MG63 (cell line): ENCODE results near the gene L3MBTL2. TPM values are rescaled to one million over a fixed set of nuclear protein-coding genes. Genes with fewer than 3 reads are reported as not detected.
"Not testable (repeated sequence)": the region's sequence is repeated elsewhere in the genome, so short reads cannot be mapped to it uniquely, and the experiment has no call there.

ENCODE experiments used
- DNase-seq: peaks from one replicate; pipeline ENCODE4 v3.0.0-alpha.2; 2020
- H3K27me3 ChIP-seq: fragments of 250-450 bp; sonication (Bioruptor Pico); 2 replicates; pipeline ENCODE4 v1.5.1; 2020; ENCODE audit warnings: mild to moderate bottlenecking, moderate library complexity
- H3K36me3 ChIP-seq: fragments of 250-450 bp; sonication (Bioruptor Pico); 2 replicates; pipeline ENCODE4 v1.5.1; 2020; ENCODE audit warnings: mild to moderate bottlenecking, moderate library complexity
- H3K4me3 ChIP-seq: fragments of 250-450 bp; sonication (Bioruptor Pico); 2 replicates; pipeline ENCODE4 v1.5.1; 2020; ENCODE audit warnings: mild to moderate bottlenecking, moderate library complexity
- H3K9me3 ChIP-seq: fragments of 250-450 bp; sonication (Bioruptor Pico); 2 replicates; pipeline ENCODE4 v1.5.1; 2020; ENCODE audit warnings: mild to moderate bottlenecking, moderate library complexity
- total RNA-seq: library from RNA; depleted of rRNA; stranded (reverse); fragments of >200 nt; shearing (Covaris generic); gene quantifications from 2 replicates; pipeline ENCODE4 v1.2.3, GENCODE V29; 2014; ENCODE audit warnings: low replicate concordance; rRNA removed

Gene L3MBTL2
- 17.4 and 30.3 TPM in 2 replicates for total RNA-seq

- H3K36me3 ChIP-seq, result peaks cover 10% of the 10 kb centered on the region
- peak; percentile 97 for DNase-seq
- peak within 1 kb of the TSS; percentile 81 for H3K4me3 ChIP-seq
- no peaks in the 10 kb centered on the region for H3K9me3 ChIP-seq
- no peaks in the 10 kb centered on the region for H3K27me3 ChIP-seq
Measured at GRCh38 chr22:41204992-41205900, at the start of gene L3MBTL2. Gene L3MBTL2 (plus strand): TSS chr22:41205312. CDS start chr22:41205363, 51 bp downstream.

DNA sequence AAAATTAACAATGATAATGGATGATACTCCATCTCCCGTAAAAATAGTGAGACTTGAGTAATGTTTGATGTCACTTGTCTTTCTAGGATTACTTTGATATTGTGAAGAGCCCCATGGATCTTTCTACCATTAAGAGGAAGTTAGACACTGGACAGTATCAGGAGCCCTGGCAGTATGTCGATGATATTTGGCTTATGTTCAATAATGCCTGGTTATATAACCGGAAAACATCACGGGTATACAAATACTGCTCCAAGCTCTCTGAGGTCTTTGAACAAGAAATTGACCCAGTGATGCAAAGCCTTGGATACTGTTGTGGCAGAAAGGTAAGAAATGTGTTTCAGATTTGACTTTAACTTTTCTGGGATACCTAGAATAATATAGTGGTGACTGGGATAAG lies 48.0 kb upstream of the L3MBTL2 start:
- no peaks in the 10 kb centered on the region for H3K27me3 ChIP-seq
- H3K9me3 ChIP-seq, result no peaks in the 10 kb centered on the region
- DNase-seq, result no peak
- H3K36me3 ChIP-seq, result peaks cover 85% of the 10 kb centered on the region
- H3K4me3 ChIP-seq, result no peak overlapping the region

DNA sequence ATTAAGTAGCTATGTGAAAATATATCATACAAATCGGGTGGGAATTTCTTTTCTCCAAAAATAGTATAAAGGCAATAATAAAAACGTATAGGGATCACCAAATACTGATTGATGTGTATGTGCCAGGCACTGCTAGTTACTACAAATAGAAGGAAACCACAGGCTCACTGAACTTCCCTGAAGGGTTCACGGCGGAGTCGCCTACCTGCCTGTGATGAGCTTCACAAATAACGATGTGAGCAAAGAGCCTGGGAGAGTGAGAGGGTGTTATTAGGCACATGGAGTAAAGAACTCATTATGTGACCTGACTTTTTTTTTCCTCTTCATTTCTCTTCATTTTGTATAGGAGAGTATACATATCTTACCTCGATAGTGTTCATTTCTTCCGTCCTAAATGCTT lies 36.0 kb upstream of the L3MBTL2 start:
- peaks cover 83% of the 10 kb centered on the region for H3K36me3 ChIP-seq

DNA sequence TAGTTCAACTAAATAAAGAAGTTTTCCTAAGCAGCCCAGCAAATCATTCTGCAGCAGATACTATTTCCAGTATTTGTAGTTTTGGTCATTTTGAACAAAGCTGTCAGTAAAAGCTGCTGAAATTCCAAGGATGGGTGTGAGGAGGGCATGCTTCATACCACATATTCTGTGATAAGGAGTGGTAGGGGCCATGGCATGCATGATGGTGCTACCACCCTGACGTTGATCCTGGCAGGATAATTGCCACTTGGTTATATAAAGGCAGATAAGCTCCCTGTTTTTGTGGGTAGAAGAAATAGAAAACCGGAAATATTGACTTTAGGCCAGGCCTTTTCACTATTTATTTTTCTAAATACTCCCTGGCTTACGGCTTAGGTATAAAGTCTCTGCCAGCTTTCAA lies 33.1 kb upstream of the L3MBTL2 start:
- no peaks in the 10 kb centered on the region for H3K9me3 ChIP-seq
- no peak for DNase-seq
- no peak overlapping the region for H3K4me3 ChIP-seq
- H3K36me3 ChIP-seq, result peaks cover 82% of the 10 kb centered on the region
- no peaks in the 10 kb centered on the region for H3K27me3 ChIP-seq

More for the DNA sequence above, 36.0 kb upstream of the L3MBTL2 start:
- Histone ChIP-seq H3K9me3 (no peaks in the 10 kb centered on the region), H3K27me3 (no peaks in the 10 kb centered on the region), H3K4me3 (no peak overlapping the region)
- DNase-seq, result no peak

DNA sequence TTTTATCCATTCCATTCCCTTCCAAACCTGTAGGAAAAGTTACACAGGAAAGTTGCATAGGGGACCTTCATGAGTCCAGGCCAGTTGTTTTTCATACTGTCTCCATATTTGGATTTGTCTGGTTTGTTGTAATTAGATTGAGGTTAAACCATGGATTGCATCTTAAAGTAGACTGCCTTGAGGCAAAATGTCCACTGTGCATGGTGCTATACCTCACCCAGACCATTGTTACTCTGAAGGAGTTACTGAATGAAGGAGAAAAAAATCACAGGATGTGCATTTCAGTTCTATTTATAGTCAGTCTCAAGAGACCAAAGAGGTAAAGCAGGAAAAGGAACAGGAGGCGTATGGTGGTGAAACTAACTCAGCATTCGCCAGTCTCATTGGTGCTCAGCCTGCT lies 29.6 kb upstream of the L3MBTL2 start:
- no peaks in the 10 kb centered on the region for H3K9me3 ChIP-seq
- DNase-seq, result no peak
- no peaks in the 10 kb centered on the region for H3K27me3 ChIP-seq
- H3K4me3 ChIP-seq, result no peak overlapping the region
- peaks cover 81% of the 10 kb centered on the region for H3K36me3 ChIP-seq

DNA sequence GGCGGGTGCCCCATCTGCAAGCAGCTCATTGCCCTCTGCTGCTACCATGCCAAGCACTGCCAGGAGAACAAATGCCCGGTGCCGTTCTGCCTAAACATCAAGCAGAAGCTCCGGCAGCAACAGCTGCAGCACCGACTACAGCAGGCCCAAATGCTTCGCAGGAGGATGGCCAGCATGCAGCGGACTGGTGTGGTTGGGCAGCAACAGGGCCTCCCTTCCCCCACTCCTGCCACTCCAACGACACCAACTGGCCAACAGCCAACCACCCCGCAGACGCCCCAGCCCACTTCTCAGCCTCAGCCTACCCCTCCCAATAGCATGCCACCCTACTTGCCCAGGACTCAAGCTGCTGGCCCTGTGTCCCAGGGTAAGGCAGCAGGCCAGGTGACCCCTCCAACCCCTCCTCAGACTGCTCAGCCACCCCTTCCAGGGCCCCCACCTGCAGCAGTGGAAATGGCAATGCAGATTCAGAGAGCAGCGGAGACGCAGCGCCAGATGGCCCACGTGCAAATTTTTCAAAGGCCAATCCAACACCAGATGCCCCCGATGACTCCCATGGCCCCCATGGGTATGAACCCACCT lies 28.0 kb upstream of the L3MBTL2 start:
- Histone ChIP-seq H3K9me3 (no peaks in the 10 kb centered on the region), H3K27me3 (no peaks in the 10 kb centered on the region), H3K36me3 (peaks cover 73% of the 10 kb centered on the region), H3K4me3 (no peak overlapping the region)
- DNase-seq, result no peak

DNA sequence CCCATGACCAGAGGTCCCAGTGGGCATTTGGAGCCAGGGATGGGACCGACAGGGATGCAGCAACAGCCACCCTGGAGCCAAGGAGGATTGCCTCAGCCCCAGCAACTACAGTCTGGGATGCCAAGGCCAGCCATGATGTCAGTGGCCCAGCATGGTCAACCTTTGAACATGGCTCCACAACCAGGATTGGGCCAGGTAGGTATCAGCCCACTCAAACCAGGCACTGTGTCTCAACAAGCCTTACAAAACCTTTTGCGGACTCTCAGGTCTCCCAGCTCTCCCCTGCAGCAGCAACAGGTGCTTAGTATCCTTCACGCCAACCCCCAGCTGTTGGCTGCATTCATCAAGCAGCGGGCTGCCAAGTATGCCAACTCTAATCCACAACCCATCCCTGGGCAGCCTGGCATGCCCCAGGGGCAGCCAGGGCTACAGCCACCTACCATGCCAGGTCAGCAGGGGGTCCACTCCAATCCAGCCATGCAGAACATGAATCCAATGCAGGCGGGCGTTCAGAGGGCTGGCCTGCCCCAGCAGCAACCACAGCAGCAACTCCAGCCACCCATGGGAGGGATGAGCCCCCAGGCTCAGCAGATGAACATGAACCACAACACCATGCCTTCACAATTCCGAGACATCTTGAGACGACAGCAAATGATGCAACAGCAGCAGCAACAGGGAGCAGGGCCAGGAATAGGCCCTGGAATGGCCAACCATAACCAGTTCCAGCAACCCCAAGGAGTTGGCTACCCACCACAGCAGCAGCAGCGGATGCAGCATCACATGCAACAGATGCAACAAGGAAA lies 27.3 kb upstream of the L3MBTL2 start:
- peaks cover 67% of the 10 kb centered on the region for H3K36me3 ChIP-seq
- H3K9me3 ChIP-seq, result no peaks in the 10 kb centered on the region
- DNase-seq, result peak; percentile 47
- no peak overlapping the region for H3K4me3 ChIP-seq
- no peaks in the 10 kb centered on the region for H3K27me3 ChIP-seq

- peak; percentile 20 for DNase-seq
- Histone ChIP-seq H3K27me3 (no peaks in the 10 kb centered on the region), H3K4me3 (no peak overlapping the region), H3K9me3 (no peaks in the 10 kb centered on the region), H3K36me3 (peaks cover 61% of the 10 kb centered on the region)
Measured at GRCh38 chr22:41178425-41178975, 26.6 kb upstream of the L3MBTL2 start.

GRCh38 chr22:41180362-41180761 lies 24.8 kb upstream of the L3MBTL2 start:
- H3K9me3 ChIP-seq, H3K27me3 ChIP-seq, DNase-seq, H3K4me3 ChIP-seq: not testable (repeated sequence)
- peaks cover 45% of the 10 kb centered on the region for H3K36me3 ChIP-seq

DNA sequence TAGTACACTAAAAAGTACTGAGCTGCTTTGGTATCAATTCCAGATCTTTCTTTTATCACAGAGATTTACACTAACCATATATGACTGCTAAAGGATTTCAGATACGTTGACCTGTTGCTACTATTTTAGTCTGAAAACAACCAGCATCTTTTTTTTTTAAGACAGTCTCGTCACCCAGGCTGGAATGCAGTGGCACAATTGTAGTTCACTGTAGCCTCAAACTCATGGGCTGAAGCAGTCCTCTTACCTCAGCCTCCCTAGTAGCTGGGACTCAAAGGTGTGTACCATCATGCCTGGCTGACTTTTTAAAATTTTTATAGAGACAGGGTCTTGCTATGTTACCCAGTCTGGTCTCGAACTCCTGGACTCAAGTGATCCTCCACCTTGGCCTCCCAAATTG lies 24.2 kb upstream of the L3MBTL2 start:
- peaks cover 40% of the 10 kb centered on the region for H3K36me3 ChIP-seq
- no peaks in the 10 kb centered on the region for H3K27me3 ChIP-seq
- H3K4me3 ChIP-seq, result no peak overlapping the region
- no peaks in the 10 kb centered on the region for H3K9me3 ChIP-seq
- DNase-seq, result no peak

DNA sequence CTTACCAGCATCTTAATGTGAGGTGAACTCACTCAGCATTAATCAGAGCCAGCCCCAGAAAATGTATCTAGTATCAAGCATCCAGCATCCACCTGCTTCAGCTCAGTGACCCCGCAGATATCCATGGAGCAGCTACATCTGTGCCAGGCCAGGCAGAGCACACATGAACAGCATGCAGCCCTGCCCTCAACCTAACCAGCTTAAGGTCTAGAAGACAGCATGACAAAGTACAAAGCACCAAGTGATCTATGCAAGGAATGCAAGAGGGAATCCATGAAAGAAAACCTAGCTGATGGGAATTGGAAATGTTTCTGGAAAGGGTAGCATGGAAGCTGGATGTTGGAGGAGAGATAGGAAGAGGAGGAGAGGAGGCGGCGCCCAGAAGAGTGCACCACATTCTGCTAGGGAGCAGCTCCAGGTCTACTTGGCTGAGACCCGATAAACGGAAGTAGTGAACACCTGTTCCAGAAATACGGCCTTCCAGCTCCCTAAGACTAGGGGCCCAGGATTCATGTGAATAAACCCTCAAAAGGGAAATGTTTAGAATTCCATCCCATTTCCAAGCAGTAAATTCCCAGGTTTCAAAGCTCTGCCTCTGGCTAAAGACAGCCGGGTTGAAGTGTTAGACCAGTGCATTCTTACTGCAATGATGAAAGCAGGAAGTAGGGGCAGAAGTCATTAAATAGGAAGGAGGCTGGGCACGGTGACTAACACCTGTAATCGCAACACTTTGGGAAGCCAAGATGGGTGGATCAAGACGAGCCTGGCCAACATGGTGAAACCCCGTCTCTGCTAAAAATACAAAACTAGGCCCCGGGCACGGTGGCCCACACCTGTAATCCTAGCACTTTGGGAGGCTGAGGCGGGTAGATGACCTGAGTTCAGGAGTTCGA lies 23.5 kb upstream of the L3MBTL2 start:
- Histone ChIP-seq H3K4me3 (no peak overlapping the region), H3K27me3 (no peaks in the 10 kb centered on the region), H3K9me3 (no peaks in the 10 kb centered on the region), H3K36me3 (peaks cover 36% of the 10 kb centered on the region)
- DNase-seq, result peak; percentile 80

- no peaks in the 10 kb centered on the region for H3K27me3 ChIP-seq
- H3K9me3 ChIP-seq, result no peaks in the 10 kb centered on the region
- no peak for DNase-seq
- no peak overlapping the region for H3K4me3 ChIP-seq
- peaks cover 10% of the 10 kb centered on the region for H3K36me3 ChIP-seq
Measured at GRCh38 chr22:41184679-41185078, 20.4 kb upstream of the L3MBTL2 start.

GRCh38 chr22:41191467-41191866 lies 13.6 kb upstream of the L3MBTL2 start:
- Histone ChIP-seq H3K27me3 (no peaks in the 10 kb centered on the region), H3K9me3 (no peaks in the 10 kb centered on the region), H3K4me3 (no peak overlapping the region), H3K36me3 (no peaks in the 10 kb centered on the region)
- no peak for DNase-seq

GRCh38 chr22:41193829-41194228 lies 11.3 kb upstream of the L3MBTL2 start:
- H3K27me3 ChIP-seq, result no peaks in the 10 kb centered on the region
- H3K4me3 ChIP-seq, result no peak overlapping the region
- DNase-seq, result no peak
- no peaks in the 10 kb centered on the region for H3K36me3 ChIP-seq
- H3K9me3 ChIP-seq, result no peaks in the 10 kb centered on the region

GRCh38 chr22:41197038-41197972 lies 7.8 kb upstream of the L3MBTL2 start:
- no peaks in the 10 kb centered on the region for H3K27me3 ChIP-seq
- peak overlapping the region; percentile 78 for H3K4me3 ChIP-seq
- H3K9me3 ChIP-seq, result no peaks in the 10 kb centered on the region
- no peaks in the 10 kb centered on the region for H3K36me3 ChIP-seq
- DNase-seq, result peak; percentile 80
